ENCODE measurements around the gene SCEL. TPM values are rescaled to one million over a fixed set of nuclear protein-coding genes. Genes with fewer than 3 reads are reported as not detected.
"Not testable (repeated sequence)": the region's sequence is repeated elsewhere in the genome, so short reads cannot be mapped to it uniquely, and the experiment has no call there.

SCEL gene
- total RNA-seq, 1 donor from 2014 or later, result 60.8 TPM

GRCh38 chr13:77516342-77516789, 19.1 kb upstream of the SCEL start:
- FAIRE-seq, result peak; percentile 83
- peak; percentile 91 for DNase-seq (ENCODE audit: low read depth)

GRCh38 chr13:77518266-77518665, 17.2 kb upstream of the SCEL start:
- TF ChIP-seq, protein P1, sequence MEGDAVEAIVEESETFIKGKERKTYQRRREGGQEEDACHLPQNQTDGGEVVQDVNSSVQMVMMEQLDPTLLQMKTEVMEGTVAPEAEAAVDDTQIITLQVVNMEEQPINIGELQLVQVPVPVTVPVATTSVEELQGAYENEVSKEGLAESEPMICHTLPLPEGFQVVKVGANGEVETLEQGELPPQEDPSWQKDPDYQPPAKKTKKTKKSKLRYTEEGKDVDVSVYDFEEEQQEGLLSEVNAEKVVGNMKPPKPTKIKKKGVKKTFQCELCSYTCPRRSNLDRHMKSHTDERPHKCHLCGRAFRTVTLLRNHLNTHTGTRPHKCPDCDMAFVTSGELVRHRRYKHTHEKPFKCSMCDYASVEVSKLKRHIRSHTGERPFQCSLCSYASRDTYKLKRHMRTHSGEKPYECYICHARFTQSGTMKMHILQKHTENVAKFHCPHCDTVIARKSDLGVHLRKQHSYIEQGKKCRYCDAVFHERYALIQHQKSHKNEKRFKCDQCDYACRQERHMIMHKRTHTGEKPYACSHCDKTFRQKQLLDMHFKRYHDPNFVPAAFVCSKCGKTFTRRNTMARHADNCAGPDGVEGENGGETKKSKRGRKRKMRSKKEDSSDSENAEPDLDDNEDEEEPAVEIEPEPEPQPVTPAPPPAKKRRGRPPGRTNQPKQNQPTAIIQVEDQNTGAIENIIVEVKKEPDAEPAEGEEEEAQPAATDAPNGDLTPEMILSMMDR (IDR thresholded peaks at IDR 0.05; ENCODE audit: insufficient read depth, low read length, severe bottlenecking), result no peak
- Histone ChIP-seq H3K36me3 (ENCODE audit: control insufficient read depth, insufficient read depth, low read length) (no peaks in the 10 kb centered on the region), H3K4me3 (ENCODE audit: low read depth, low read length) (no peak overlapping the region), H3K27me3 (ENCODE audit: control insufficient read depth, insufficient read depth, low read length) (no peaks in the 10 kb centered on the region)
- FAIRE-seq (no peak), DNase-seq (ENCODE audit: low read depth) (no peak)

More at GRCh38 chr13:77516342-77516789, 19.1 kb upstream of the SCEL start:
- Histone ChIP-seq H3K4me3 (ENCODE audit: low read depth, low read length) (no peak overlapping the region), H3K36me3 (ENCODE audit: control insufficient read depth, insufficient read depth, low read length) (no peaks in the 10 kb centered on the region), H3K27me3 (ENCODE audit: control insufficient read depth, insufficient read depth, low read length) (no peaks in the 10 kb centered on the region)
- TF ChIP-seq, protein P1 (IDR thresholded peaks at IDR 0.05; ENCODE audit: insufficient read depth, low read length, severe bottlenecking), result no peak

- H3K4me3 ChIP-seq (ENCODE audit: low read depth, low read length); H3K27me3 ChIP-seq (ENCODE audit: control insufficient read depth, insufficient read depth, low read length); FAIRE-seq; H3K36me3 ChIP-seq (ENCODE audit: control insufficient read depth, insufficient read depth, low read length); DNase-seq (ENCODE audit: low read depth): not testable (repeated sequence)
Measured at GRCh38 chr13:77519396-77519795, 16.1 kb upstream of the SCEL start.

- FAIRE-seq (no peak), DNase-seq (ENCODE audit: low read depth) (peak; percentile 55)
- TF ChIP-seq, protein P1 (IDR thresholded peaks at IDR 0.05; ENCODE audit: insufficient read depth, low read length, severe bottlenecking), result no peak
- H3K27me3 ChIP-seq (ENCODE audit: control insufficient read depth, insufficient read depth, low read length), result no peaks in the 10 kb centered on the region
- no peak overlapping the region for H3K4me3 ChIP-seq (ENCODE audit: low read depth, low read length)
- no peaks in the 10 kb centered on the region for H3K36me3 ChIP-seq (ENCODE audit: control insufficient read depth, insufficient read depth, low read length)
Measured at GRCh38 chr13:77519808-77520207, 15.7 kb upstream of the SCEL start.

DNA sequence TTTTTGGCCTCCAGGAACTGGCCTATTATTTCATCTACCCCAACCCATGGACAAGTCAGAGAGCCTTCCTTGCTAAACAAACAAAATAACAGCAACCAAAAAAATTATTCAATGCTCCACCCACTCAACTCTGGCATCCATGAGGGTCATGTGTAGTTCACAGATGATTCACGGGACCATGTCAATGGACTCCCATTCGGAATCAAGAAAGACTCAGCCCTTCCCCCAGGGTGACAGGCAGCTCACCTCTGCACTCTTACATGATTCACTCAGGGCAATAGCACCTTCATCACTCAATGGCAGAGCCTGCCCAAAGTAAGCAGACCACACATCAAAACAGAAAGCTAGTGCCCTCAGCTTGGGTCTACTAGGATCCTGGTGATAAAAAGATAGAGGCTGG, 14.3 kb upstream of the SCEL start:
- TF ChIP-seq, protein P1 (IDR thresholded peaks at IDR 0.05; ENCODE audit: insufficient read depth, low read length, severe bottlenecking), result no peak
- H3K36me3 ChIP-seq (ENCODE audit: control insufficient read depth, insufficient read depth, low read length), result no peaks in the 10 kb centered on the region

GRCh38 chr13:77521595-77522367, 13.7 kb upstream of the SCEL start:
- peak; percentile 85 for DNase-seq (ENCODE audit: low read depth)
- Histone ChIP-seq H3K36me3 (ENCODE audit: control insufficient read depth, insufficient read depth, low read length) (no peaks in the 10 kb centered on the region), H3K27me3 (ENCODE audit: control insufficient read depth, insufficient read depth, low read length) (no peaks in the 10 kb centered on the region), H3K4me3 (ENCODE audit: low read depth, low read length) (no peak overlapping the region)
- TF ChIP-seq, protein P1 (IDR thresholded peaks at IDR 0.05; ENCODE audit: insufficient read depth, low read length, severe bottlenecking), result peak; percentile 14
- peak; percentile 88 for FAIRE-seq

More for the DNA sequence above, 14.3 kb upstream of the SCEL start:
- Histone ChIP-seq H3K27me3 (ENCODE audit: control insufficient read depth, insufficient read depth, low read length) (no peaks in the 10 kb centered on the region), H3K4me3 (ENCODE audit: low read depth, low read length) (no peak overlapping the region)
- FAIRE-seq (peak; percentile 98), DNase-seq (ENCODE audit: low read depth) (peak; percentile 97)
